ENCODE data around the gene TXLNB.

Gene TXLNB

DNA sequence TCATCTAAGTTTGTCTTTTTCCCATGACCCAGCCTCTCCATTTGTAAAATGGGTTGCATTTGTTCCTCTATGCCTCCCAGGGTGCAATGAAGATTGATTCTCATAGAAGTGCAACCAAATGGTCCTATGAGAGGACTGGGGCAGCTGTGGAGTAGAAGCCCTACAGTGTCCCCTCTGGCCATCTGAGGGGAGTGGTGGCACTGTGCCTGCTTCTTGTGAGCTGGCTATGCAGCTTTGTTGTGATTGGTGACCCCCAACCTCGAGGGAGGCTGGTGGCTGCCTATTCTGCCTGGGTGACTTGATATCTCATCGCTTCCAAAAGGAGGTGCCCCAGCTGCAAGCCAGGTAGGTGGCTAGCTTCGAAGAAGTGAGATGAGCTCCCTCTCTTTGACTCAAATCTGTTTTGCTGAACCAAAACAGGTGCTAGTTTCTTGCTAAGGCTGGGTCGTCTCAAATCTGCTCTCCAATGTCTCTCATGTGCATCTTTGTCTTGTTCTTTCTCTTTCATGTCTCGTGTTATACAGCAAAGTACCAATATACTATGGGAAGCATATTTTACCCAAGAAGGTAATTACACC is 33.9 kb downstream of the TXLNB start:
- H3K27ac ChIP-seq, result no peak overlapping the region
- no peaks in the 10 kb centered on the region for H3K79me2 ChIP-seq
- H3K4me1 ChIP-seq, result no peaks in the 10 kb centered on the region
- no peak overlapping the region for H3K4me2 ChIP-seq (ENCODE audit: low read length)
- no peaks in the 10 kb centered on the region for H3K27me3 ChIP-seq (ENCODE audit: control insufficient read depth, insufficient read depth, low read length)
- no peak overlapping the region for H3K4me3 ChIP-seq (ENCODE audit: low read depth, low read length)
- no peaks in the 10 kb centered on the region for H3K36me3 ChIP-seq (ENCODE audit: control insufficient read depth, insufficient read depth, low read length)
- TF ChIP-seq, protein P1, sequence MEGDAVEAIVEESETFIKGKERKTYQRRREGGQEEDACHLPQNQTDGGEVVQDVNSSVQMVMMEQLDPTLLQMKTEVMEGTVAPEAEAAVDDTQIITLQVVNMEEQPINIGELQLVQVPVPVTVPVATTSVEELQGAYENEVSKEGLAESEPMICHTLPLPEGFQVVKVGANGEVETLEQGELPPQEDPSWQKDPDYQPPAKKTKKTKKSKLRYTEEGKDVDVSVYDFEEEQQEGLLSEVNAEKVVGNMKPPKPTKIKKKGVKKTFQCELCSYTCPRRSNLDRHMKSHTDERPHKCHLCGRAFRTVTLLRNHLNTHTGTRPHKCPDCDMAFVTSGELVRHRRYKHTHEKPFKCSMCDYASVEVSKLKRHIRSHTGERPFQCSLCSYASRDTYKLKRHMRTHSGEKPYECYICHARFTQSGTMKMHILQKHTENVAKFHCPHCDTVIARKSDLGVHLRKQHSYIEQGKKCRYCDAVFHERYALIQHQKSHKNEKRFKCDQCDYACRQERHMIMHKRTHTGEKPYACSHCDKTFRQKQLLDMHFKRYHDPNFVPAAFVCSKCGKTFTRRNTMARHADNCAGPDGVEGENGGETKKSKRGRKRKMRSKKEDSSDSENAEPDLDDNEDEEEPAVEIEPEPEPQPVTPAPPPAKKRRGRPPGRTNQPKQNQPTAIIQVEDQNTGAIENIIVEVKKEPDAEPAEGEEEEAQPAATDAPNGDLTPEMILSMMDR (IDR thresholded peaks at IDR 0.05), result no peak
- H2AFZ ChIP-seq, result no peak overlapping the region
- no peak overlapping the region for H3K9ac ChIP-seq
- no peaks in the 10 kb centered on the region for H3K9me3 ChIP-seq (ENCODE audit: control insufficient read depth, low read length)

DNA sequence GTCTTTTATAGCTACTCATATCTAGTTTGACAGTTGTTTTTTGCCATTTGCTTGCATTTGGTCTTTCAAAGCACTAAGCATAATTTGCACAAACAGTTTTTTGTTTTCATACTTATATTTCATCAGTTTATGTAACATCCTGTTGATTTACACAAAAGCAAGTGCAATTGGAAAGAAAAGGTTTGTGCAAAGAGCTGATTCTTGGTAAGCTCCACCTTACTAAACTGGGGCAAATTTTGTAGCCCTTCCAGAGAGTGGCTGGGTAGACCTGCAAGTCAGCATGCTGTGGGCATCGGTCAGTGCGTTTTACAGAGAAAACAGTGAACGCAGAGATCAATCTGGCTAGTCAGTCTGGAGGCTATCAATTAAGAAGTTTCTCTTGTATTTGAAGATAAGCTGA is 34.5 kb downstream of the TXLNB start:
- Histone ChIP-seq H3K4me2 (ENCODE audit: low read length) (no peak overlapping the region), H3K4me1 (no peaks in the 10 kb centered on the region), H3K79me2 (no peaks in the 10 kb centered on the region), H3K4me3 (ENCODE audit: low read depth, low read length) (no peak overlapping the region), H3K36me3 (ENCODE audit: control insufficient read depth, insufficient read depth, low read length) (no peaks in the 10 kb centered on the region), H3K9ac (no peak overlapping the region), H3K27ac (no peak overlapping the region), H3K27me3 (ENCODE audit: control insufficient read depth, insufficient read depth, low read length) (no peaks in the 10 kb centered on the region), H3K9me3 (ENCODE audit: control insufficient read depth, low read length) (no peaks in the 10 kb centered on the region), H2AFZ (no peak overlapping the region)
- TF ChIP-seq, protein P1 (IDR thresholded peaks at IDR 0.05), result no peak

DNA sequence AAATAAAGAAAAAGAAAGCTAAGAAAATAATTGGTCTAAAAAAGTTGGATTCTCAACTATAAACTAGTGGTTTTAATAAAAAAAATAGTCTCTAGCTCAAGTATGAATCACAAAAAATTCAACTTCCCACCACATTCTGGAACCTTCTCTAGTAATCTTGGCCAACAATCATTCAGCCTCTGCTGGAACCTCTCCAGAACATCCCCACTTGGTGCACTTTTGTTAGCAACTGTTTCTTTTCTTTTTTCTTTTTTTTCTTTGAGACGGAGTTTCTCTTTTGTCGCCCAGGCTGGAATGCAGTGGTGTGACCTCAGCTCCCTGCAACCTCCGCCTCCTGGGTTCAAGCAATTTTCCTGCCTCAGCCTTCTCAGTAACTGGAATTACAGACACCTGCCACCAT is 35.7 kb downstream of the TXLNB start:
- Histone ChIP-seq H3K4me2 (ENCODE audit: low read length) (no peak overlapping the region), H3K9me3 (ENCODE audit: control insufficient read depth, low read length) (no peaks in the 10 kb centered on the region), H3K27me3 (ENCODE audit: control insufficient read depth, insufficient read depth, low read length) (no peaks in the 10 kb centered on the region), H3K36me3 (ENCODE audit: control insufficient read depth, insufficient read depth, low read length) (no peaks in the 10 kb centered on the region), H3K4me1 (peaks cover 10% of the 10 kb centered on the region), H2AFZ (no peak overlapping the region), H3K9ac (no peak overlapping the region), H3K4me3 (ENCODE audit: low read depth, low read length) (no peak overlapping the region), H3K79me2 (no peaks in the 10 kb centered on the region), H3K27ac (no peak overlapping the region)
- TF ChIP-seq, protein P1 (IDR thresholded peaks at IDR 0.05), result no peak

DNA sequence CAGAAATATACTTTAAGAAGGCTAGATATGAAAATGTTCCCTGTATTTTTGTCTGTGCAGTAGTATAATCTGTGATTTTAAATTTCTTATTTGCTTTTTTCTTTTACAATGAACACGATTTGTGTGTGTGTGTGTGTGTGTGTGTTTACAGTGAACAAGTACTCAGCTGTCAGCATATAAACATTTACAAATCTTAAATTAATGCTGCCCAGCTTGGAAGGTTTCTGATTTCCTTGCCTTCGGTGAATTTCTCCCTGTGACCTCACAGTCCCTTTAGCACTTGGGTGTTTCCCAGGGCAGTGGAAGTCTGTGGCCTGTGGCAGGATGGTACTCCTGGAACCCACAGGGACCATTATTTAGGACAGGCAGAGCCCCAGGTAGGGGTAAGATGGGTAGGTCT is 37.6 kb downstream of the TXLNB start:
- H3K27ac ChIP-seq, result no peak overlapping the region

DNA sequence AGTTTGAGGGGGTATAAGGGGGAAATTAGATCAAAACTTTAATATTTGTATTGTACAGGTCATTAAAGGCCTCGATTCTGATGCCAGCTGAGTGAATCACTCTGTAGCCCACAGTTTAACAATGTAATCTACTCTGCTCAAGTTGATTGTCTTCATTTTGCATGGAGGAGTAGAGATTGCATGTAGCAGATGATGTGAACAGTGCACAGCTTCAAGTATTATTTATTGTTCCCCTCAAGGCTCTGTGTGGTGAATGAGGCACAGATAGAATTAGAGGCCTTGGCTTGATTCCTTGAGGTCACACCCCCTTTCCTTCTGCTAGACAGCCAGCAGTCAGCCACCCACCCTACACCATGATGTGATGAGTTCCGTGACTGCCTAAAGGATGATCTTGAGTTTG is 38.1 kb downstream of the TXLNB start:
- no peak overlapping the region for H2AFZ ChIP-seq
- H3K4me3 ChIP-seq (ENCODE audit: low read depth, low read length), result no peak overlapping the region
- no peaks in the 10 kb centered on the region for H3K79me2 ChIP-seq
- no peaks in the 10 kb centered on the region for H3K27me3 ChIP-seq (ENCODE audit: control insufficient read depth, insufficient read depth, low read length)
- TF ChIP-seq, protein P1 (IDR thresholded peaks at IDR 0.05), result no peak
- no peak overlapping the region for H3K4me2 ChIP-seq (ENCODE audit: low read length)
- peaks cover 14% of the 10 kb centered on the region for H3K4me1 ChIP-seq
- no peaks in the 10 kb centered on the region for H3K9me3 ChIP-seq (ENCODE audit: control insufficient read depth, low read length)
- H3K9ac ChIP-seq, result no peak overlapping the region
- H3K36me3 ChIP-seq (ENCODE audit: control insufficient read depth, insufficient read depth, low read length), result no peaks in the 10 kb centered on the region
- H3K27ac ChIP-seq, result no peak overlapping the region

More for the DNA sequence above, 37.6 kb downstream of the TXLNB start:
- H3K36me3 ChIP-seq (ENCODE audit: control insufficient read depth, insufficient read depth, low read length), result no peaks in the 10 kb centered on the region
- no peaks in the 10 kb centered on the region for H3K79me2 ChIP-seq
- H2AFZ ChIP-seq, result no peak overlapping the region
- no peaks in the 10 kb centered on the region for H3K27me3 ChIP-seq (ENCODE audit: control insufficient read depth, insufficient read depth, low read length)
- TF ChIP-seq, protein P1 (IDR thresholded peaks at IDR 0.05), result no peak
- no peak overlapping the region for H3K4me2 ChIP-seq (ENCODE audit: low read length)
- H3K9ac ChIP-seq, result no peak overlapping the region
- H3K4me1 ChIP-seq, result peaks cover 14% of the 10 kb centered on the region
- H3K9me3 ChIP-seq (ENCODE audit: control insufficient read depth, low read length), result no peaks in the 10 kb centered on the region
- no peak overlapping the region for H3K4me3 ChIP-seq (ENCODE audit: low read depth, low read length)
